DND-41 (cell line): ENCODE data around the gene TRIM40.
"Not testable (repeated sequence)": the region's sequence is repeated elsewhere in the genome, so short reads cannot be mapped to it uniquely, and the experiment has no call there.

Experiments
- CTCF ChIP-seq: IDR thresholded peaks from 2 replicates; pipeline ENCODE4 v1.5.1; 2012; ENCODE audit warnings: borderline replicate concordance, low read length, moderate library complexity, mild to moderate bottlenecking; ENCODE audit not compliant: poor library complexity, severe bottlenecking; ENCODE audit errors: extremely low read depth
- EZH2 ChIP-seq: IDR thresholded peaks from 3 replicates; pipeline ENCODE4 v1.6.1; 2012; ENCODE audit warnings: borderline replicate concordance, low read depth, mild to moderate bottlenecking, moderate library complexity, low read length, inconsistent platforms; ENCODE audit not compliant: severe bottlenecking

- TF ChIP-seq CTCF, EZH2: not testable (repeated sequence)
Measured at GRCh38 chr6:30140240-30140639, 4.3 kb downstream of the TRIM40 start.
